Body of pancreas (tissue), 4 donors: ENCODE data around the gene SLC27A6.
"Not testable (repeated sequence)": the region's sequence is repeated elsewhere in the genome, so short reads cannot be mapped to it uniquely, and the experiment has no call there.

Experiments
- CTCF ChIP-seq, 7 experiments: fragments of 450-650 bp in 4 of 7; fragments of 200-600 bp in 3 of 7; sonication (generic) in 3 of 7; IDR thresholded peaks; one replicate each; pipeline ENCODE4 v1.5.1; 2016 to 2019; ENCODE audit warnings: antibody characterized with exemption in 7 of 7
- POLR2A ChIP-seq, 3 donors: fragments of 450-650 bp; IDR thresholded peaks; one replicate each; pipeline ENCODE4 v1.6.1; 2016; ENCODE audit warnings: antibody characterized with exemption in 3 of 3, mild to moderate bottlenecking in 2 of 3

GRCh38 chr5:129036257-129036656, 71.0 kb downstream of the SLC27A6 start:
- TF ChIP-seq CTCF, POLR2A (IDR thresholded peaks at IDR 0.05): not testable (repeated sequence)
